GM12801 (cell line): ENCODE results near the gene POC1A.

Source experiments
- CTCF ChIP-seq: IDR thresholded peaks from one replicate; pipeline ENCODE4 v1.5.1; 2011; ENCODE audit warnings: control low read depth; ENCODE audit not compliant: insufficient read length; ENCODE audit errors: extremely low read depth

POC1A gene

GRCh38 chr3:52197499-52197841 lies 43.2 kb upstream of the POC1A start:
- no peak for TF ChIP-seq CTCF

- no peak for TF ChIP-seq CTCF
These were observed 42.8 kb upstream of the POC1A start for GRCh38 chr3:52196977-52197376.

GRCh38 chr3:52195823-52196331 lies 41.7 kb upstream of the POC1A start:
- TF ChIP-seq CTCF, result no peak

- no peak for TF ChIP-seq CTCF
These were observed 41.0 kb upstream of the POC1A start for GRCh38 chr3:52195291-52195597.

- TF ChIP-seq CTCF, result no peak
These were observed 40.5 kb upstream of the POC1A start for GRCh38 chr3:52194485-52195290.

GRCh38 chr3:52193065-52193464 lies 38.8 kb upstream of the POC1A start:
- TF ChIP-seq CTCF, result no peak

- TF ChIP-seq CTCF, result no peak
These were observed 37.4 kb upstream of the POC1A start for GRCh38 chr3:52191663-52192062.
